Raji (cell line): ENCODE data around the gene DLG2.

ENCODE experiments used
- POLR2A ChIP-seq: IDR thresholded peaks from 2 replicates; pipeline ENCODE4 v1.6.1; 2011; ENCODE audit warnings: low read depth, low read length, control low read depth; ENCODE audit not compliant: insufficient read depth

Gene DLG2

GRCh38 chr11:84390441-84391078, 1236.6 kb downstream of the DLG2 start:
- TF ChIP-seq POLR2A, result no peak

GRCh38 chr11:84389696-84390095, 1237.4 kb downstream of the DLG2 start:
- TF ChIP-seq POLR2A, result no peak

- TF ChIP-seq POLR2A, result no peak
Measured at GRCh38 chr11:84384731-84385130, 1242.4 kb downstream of the DLG2 start.

- no peak for TF ChIP-seq POLR2A
Measured at GRCh38 chr11:84383576-84383975, 1243.6 kb downstream of the DLG2 start.

GRCh38 chr11:84381666-84382065, 1245.5 kb downstream of the DLG2 start:
- no peak for TF ChIP-seq POLR2A

- no peak for TF ChIP-seq POLR2A
Measured at GRCh38 chr11:84372381-84372950, 1254.7 kb downstream of the DLG2 start.

- no peak for TF ChIP-seq POLR2A
Measured at GRCh38 chr11:84358034-84358433, 1269.1 kb downstream of the DLG2 start.

GRCh38 chr11:84355911-84356310, 1271.2 kb downstream of the DLG2 start:
- no peak for TF ChIP-seq POLR2A

- TF ChIP-seq POLR2A, result no peak
Measured at GRCh38 chr11:84345597-84345996, 1281.5 kb downstream of the DLG2 start.

- TF ChIP-seq POLR2A, result no peak
Measured at GRCh38 chr11:84345027-84345426, 1282.1 kb downstream of the DLG2 start.

- no peak for TF ChIP-seq POLR2A
Measured at GRCh38 chr11:84339796-84340195, 1287.3 kb downstream of the DLG2 start.

GRCh38 chr11:84333221-84333620, 1293.9 kb downstream of the DLG2 start:
- TF ChIP-seq POLR2A, result no peak

- no peak for TF ChIP-seq POLR2A
Measured at GRCh38 chr11:84322211-84322610, 1304.9 kb downstream of the DLG2 start.

GRCh38 chr11:84319863-84320262, 1307.3 kb downstream of the DLG2 start:
- TF ChIP-seq POLR2A, result no peak

GRCh38 chr11:84316866-84317555, 1310.1 kb downstream of the DLG2 start:
- no peak for TF ChIP-seq POLR2A

- TF ChIP-seq POLR2A, result no peak
Measured at GRCh38 chr11:84313830-84314359, 1313.2 kb downstream of the DLG2 start.
